A673 (cell line): ENCODE data around the gene PDE10A. TPM values are rescaled to one million over a fixed set of nuclear protein-coding genes. Genes with fewer than 3 reads are reported as not detected.

Source experiments
- BruUV-seq: library from RNA; stranded (reverse); fragments of 400-500 nt; replicated peaks from 2 replicates; lab custom pipeline; 2021; lab: Mats Ljungman, UMichigan
- CTCF ChIA-PET: fragments of 300-600 bp; sonication (Branson Sonifier 250); formaldehyde crosslinking; loops from one replicate; lab custom pipeline; 2022; ENCODE audit warnings: antibody characterized with exemption; lab: Charles Lee
- POLR2A ChIA-PET: fragments of 300-600 bp; sonication (Branson Sonifier 250); formaldehyde crosslinking; loops from one replicate; lab custom pipeline; 2022; ENCODE audit warnings: antibody characterized with exemption; ENCODE audit not compliant: low non-redundant PET; lab: Charles Lee
- DNase-seq: peaks from one replicate; pipeline ENCODE4 v3.0.0-alpha.2; 2015; ENCODE audit warnings: low spot score
- H3K27ac ChIP-seq: fragments of 200-600 bp; sonication (generic); 2 replicates; pipeline ENCODE4 v1.5.1; 2016; ENCODE audit warnings: mixed run types, low read depth, mild to moderate bottlenecking, mixed read lengths, antibody characterized with exemption, low read length; ENCODE audit not compliant: poor library complexity, severe bottlenecking
- H3K27me3 ChIP-seq: fragments of 200-600 bp; sonication (generic); replicated peaks from 2 replicates; pipeline ENCODE4 v1.6.1; 2017; ENCODE audit warnings: mixed run types, low read depth, mild to moderate bottlenecking, mixed read lengths, antibody characterized with exemption, low read length; ENCODE audit not compliant: insufficient read depth, poor library complexity
- H3K36me3 ChIP-seq: fragments of 200-600 bp; sonication (generic); 2 replicates; pipeline ENCODE4 v1.6.1; 2016; ENCODE audit warnings: mixed run types, mild to moderate bottlenecking, mixed read lengths, antibody characterized with exemption, low read length; ENCODE audit not compliant: insufficient read depth, poor library complexity, severe bottlenecking
- H3K4me1 ChIP-seq: fragments of 200-600 bp; sonication (generic); 2 replicates; pipeline ENCODE4 v1.6.1; 2017; ENCODE audit warnings: mixed run types, mild to moderate bottlenecking, mixed read lengths, antibody characterized with exemption, low read length; ENCODE audit not compliant: insufficient read depth, poor library complexity, severe bottlenecking
- H3K4me3 ChIP-seq: fragments of 200-600 bp; sonication (generic); 2 replicates; pipeline ENCODE4 v1.5.1; 2016; ENCODE audit warnings: low read depth, mixed run types, mild to moderate bottlenecking, mixed read lengths, low read length; ENCODE audit not compliant: poor library complexity, severe bottlenecking
- H3K9me3 ChIP-seq: fragments of 200-600 bp; sonication (generic); 2 replicates; pipeline ENCODE4 v1.6.1; 2016; ENCODE audit warnings: mixed run types, low read depth, mild to moderate bottlenecking, mixed read lengths, antibody characterized with exemption, low read length; ENCODE audit not compliant: poor library complexity, severe bottlenecking
- EZH2 ChIP-seq: fragments of 200-600 bp; sonication (generic); IDR thresholded peaks from 2 replicates; pipeline ENCODE4 v1.6.1; 2017; ENCODE audit warnings: borderline replicate concordance, low read depth, mild to moderate bottlenecking, mixed read lengths, antibody characterized with exemption, low read length; ENCODE audit not compliant: poor library complexity, severe bottlenecking
- intact Hi-C: fragments of 100-400 bp; cut with micrococcal nuclease; formaldehyde crosslinking; loops from one replicate; pipeline ENCODE4 v1.10.0; 2022; ENCODE audit not compliant: unreplicated experiment
- total RNA-seq: library from RNA; stranded (reverse); gene quantifications from 2 replicates; pipeline ENCODE4 v1.2.3, GENCODE V29; 2021
- TF ChIP-seq, protein P1 (sequence below): fragments of 300-800, 200-600 bp; sonication (generic); conservative IDR thresholded peaks from 2 replicates; pipeline ENCODE4 v1.5.1; 2017; ENCODE audit warnings: low read depth, mild to moderate bottlenecking, antibody characterized with exemption, low read length, moderate library complexity, mixed read lengths

PDE10A gene
- total RNA-seq, 1 experiment from 2014 or later: 2.3 TPM

- intact Hi-C loops: no loop called here
- Histone ChIP-seq H3K4me3 (no peak overlapping the region), H3K9me3 (peaks cover 4% of the 10 kb centered on the region), H3K4me1 (no peaks in the 10 kb centered on the region), H3K27ac (no peak overlapping the region), H3K36me3 (no peaks in the 10 kb centered on the region), H3K27me3 (no peaks in the 10 kb centered on the region)
- no peak for TF ChIP-seq EZH2
- TF ChIP-seq, protein P1, sequence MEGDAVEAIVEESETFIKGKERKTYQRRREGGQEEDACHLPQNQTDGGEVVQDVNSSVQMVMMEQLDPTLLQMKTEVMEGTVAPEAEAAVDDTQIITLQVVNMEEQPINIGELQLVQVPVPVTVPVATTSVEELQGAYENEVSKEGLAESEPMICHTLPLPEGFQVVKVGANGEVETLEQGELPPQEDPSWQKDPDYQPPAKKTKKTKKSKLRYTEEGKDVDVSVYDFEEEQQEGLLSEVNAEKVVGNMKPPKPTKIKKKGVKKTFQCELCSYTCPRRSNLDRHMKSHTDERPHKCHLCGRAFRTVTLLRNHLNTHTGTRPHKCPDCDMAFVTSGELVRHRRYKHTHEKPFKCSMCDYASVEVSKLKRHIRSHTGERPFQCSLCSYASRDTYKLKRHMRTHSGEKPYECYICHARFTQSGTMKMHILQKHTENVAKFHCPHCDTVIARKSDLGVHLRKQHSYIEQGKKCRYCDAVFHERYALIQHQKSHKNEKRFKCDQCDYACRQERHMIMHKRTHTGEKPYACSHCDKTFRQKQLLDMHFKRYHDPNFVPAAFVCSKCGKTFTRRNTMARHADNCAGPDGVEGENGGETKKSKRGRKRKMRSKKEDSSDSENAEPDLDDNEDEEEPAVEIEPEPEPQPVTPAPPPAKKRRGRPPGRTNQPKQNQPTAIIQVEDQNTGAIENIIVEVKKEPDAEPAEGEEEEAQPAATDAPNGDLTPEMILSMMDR: no peak
- ChIA-PET POLR2A (no interaction called here), CTCF (interaction anchor here (0.6 kb wide), 1 partner anchor 831 kb away, joined by 4 read pairs; no protein-coding TSS in a partner anchor)
- no TSS peak for BruUV-seq
- DNase-seq: no peak
Observed at GRCh38 chr6:165321555-165322145, 341.4 kb downstream of the PDE10A start.

DNA sequence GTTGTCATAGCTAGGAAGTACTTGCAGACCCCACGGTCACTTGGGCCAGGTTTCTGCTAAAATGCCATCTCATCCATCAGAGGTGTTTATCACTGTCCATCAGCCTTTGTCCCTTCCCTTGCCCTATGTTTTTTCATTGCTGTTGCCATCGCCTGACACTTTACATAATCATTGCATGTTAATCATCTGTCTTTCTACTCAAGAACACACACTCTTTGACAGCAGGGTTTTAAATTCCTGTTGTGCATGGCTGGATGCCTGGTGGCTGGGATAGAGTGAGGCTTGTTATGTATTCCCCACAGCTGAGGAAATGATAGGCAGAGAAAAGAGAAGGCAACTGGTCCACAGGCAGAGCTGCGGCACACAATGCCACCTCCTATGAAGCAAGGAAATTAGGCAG lies 341.9 kb downstream of the PDE10A start:
- Histone ChIP-seq H3K4me1 (no peaks in the 10 kb centered on the region), H3K36me3 (no peaks in the 10 kb centered on the region), H3K27me3 (no peaks in the 10 kb centered on the region), H3K4me3 (no peak overlapping the region), H3K27ac (no peak overlapping the region), H3K9me3 (peaks cover 4% of the 10 kb centered on the region)
- POLR2A ChIA-PET: no interaction called here
- intact Hi-C loops: no loop called here
- CTCF ChIA-PET: interaction anchor here (0.6 kb wide), 1 partner anchor 831 kb away, joined by 4 read pairs; no protein-coding TSS in a partner anchor
- no TSS peak for BruUV-seq
- no peak for DNase-seq
- TF ChIP-seq EZH2: no peak
- TF ChIP-seq, protein P1: no peak

DNA sequence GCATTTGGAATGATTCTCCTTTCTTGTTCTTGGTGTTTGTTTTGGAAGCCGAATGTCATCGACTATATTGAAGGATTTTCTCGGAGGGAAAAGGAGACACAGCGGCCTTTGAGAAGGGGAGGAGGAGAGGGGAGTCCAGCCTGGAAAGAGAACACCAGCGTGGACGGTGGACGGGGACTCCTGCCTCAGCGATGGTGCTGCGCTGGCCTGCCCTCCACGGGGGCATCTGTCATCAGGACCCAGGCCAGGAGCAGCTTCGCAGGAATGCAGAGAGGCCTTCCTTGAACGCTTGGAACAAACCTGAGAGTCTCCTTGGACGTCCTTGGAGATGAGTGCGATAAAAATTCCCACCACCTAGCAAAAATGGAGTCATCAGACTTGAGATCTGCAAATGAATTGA lies 345.3 kb downstream of the PDE10A start:
- H3K4me3 ChIP-seq: no peak overlapping the region
- no peak for DNase-seq
- no TSS peak for BruUV-seq
- intact Hi-C loops: no loop called here
- CTCF ChIA-PET: no interaction called here
- no peak overlapping the region for H3K27ac ChIP-seq
- no peaks in the 10 kb centered on the region for H3K4me1 ChIP-seq
- no peak for TF ChIP-seq EZH2
- TF ChIP-seq, protein P1: no peak
- H3K36me3 ChIP-seq: no peaks in the 10 kb centered on the region
- no peaks in the 10 kb centered on the region for H3K27me3 ChIP-seq
- POLR2A ChIA-PET: no interaction called here
- H3K9me3 ChIP-seq: peaks cover 4% of the 10 kb centered on the region
